ENCODE results near the gene USH1C.

Gene USH1C

GRCh38 chr11:17524221-17524620, 20.0 kb downstream of the USH1C start:
- no peak for DNase-seq

DNA sequence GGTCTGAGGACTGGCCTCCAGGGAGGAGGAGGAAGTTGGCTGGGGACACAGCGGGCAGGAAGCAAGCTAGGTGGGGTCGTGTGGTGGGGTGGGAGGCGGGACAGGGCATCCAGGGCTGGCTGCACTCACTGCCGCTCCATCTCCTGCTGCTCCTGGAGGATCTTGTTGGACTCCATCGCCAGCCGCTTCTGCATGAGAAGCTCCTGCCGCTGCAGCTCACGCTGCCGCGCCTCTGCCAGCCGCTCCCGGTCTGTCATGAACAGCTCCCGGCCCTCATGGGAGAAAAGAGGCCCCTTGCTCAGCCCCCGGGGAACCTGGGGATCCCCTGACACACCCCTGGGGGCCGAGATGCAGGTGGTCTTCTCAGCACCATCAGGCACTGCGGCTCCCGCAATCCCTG, 21.6 kb downstream of the USH1C start:
- DNase-seq = no peak

DNA sequence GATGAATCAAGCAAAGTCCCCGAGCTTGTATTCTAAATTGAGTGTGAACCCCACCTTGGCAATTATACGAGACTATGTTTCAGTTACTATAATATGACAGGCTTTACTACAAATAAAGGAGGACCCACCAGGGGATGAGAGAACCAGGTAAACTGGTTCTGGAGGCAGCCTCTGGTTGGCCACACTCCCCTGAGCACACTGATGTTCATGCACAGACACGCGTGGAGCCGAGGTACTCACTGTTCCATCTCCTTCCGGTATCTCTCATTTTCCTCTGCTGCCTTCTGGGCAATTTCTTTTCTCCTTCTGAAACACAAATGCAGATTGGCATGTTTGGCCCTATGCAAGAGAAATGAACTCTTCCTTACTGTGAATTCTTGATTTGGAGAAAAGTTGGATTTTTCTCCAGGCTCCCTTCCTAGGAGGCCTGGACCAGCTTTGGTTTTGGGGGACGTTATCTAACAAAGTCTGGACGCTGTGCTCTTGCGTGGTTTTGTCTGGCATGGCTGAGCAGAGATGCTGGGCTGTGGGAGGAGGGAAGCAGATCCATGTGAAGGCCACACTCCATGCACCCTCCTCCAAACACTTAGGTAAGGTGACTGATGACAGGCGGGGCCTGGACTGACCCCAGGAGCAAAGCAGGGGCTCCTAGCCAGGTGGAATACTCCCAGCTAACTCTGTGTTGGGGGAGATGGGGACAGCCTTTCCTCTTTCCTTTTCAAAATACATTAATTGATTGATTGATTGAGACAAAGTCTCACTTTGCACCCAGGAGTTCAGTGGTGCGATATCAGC, 22.9 kb downstream of the USH1C start:
- no peak for DNase-seq

DNA sequence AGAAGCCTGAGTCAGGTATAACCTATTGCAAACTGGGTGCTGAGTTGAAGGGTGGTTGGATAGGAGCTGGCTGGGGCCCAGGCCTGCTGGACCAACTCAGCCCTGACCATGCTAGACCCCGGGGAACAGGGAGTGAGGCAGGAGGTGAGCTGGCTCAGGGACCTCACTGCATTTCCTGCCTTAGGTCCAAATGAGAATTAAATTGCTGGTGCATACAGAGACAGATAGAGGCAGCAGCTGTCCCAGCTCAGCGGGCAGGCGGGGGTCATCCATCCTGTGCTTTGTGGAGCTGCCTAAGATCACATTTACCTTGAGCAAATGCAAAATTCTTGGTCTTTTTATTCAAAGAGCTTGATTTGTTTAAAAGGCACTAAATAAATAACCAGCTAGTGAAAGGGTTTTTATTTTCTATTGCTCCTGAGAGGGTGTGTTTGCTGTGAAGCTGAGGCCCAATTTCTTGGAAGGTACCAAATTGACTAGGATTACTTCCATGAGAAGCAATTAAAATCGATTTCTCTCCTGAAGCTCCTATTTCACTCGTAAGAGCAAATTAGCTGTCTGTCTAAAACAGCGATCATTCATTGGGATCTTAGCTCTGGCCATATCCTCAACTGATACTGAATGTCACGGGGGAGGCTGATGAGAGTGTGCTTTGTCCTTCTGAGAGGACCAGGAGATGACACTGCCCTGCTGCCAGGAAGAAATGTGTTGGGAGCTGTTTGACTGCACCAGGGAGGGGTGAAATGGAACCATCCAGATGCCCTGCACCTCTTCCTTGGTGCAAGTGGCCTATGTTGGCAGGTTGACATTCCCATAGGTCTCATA, 24.9 kb downstream of the USH1C start:
- no peak for DNase-seq

DNA sequence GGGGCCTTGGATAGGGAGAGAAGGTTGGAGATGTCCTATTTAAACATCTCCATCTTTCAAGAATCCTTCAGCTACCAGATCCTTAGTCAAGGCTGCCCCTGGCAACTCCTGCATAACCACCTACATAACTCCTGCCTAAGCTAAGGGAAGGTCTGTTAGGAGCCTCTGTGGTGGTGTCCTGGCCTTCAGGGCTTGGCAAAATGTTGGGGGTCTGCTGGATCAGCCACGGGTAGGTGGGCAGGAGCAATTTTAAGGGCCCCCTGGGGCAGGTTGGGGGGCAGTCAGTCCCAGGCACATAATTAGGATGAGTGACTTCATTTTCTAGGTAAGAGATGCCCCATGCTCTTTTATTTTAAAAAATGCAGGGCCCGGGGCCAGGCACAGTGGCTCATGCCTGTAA, 25.9 kb downstream of the USH1C start:
- DNase-seq = no peak

DNA sequence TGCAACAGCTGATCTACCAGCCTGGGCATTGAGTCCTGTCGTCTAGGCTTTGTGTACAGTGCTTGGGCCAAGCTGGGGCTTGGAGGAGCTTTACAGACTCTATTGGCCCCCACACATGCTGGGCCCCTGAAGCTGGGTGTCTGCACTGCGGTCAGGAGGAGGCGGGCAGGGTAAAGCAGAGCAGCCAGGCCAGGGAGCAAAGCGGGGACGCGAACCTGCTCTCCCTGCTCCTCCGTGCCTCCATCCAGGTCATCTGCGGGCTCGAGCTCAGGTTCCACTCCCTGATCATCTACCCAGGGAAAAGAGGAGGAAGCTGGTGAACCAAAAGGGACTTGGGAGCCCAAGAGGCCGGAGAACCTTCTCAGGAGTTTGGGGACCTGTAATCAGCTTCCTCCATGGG, 27.0 kb downstream of the USH1C start:
- no peak for DNase-seq

GRCh38 chr11:17516551-17517150, 27.6 kb downstream of the USH1C start:
- no peak for DNase-seq

- DNase-seq = no peak
Measured at GRCh38 chr11:17515443-17516176, 28.6 kb downstream of the USH1C start.

DNA sequence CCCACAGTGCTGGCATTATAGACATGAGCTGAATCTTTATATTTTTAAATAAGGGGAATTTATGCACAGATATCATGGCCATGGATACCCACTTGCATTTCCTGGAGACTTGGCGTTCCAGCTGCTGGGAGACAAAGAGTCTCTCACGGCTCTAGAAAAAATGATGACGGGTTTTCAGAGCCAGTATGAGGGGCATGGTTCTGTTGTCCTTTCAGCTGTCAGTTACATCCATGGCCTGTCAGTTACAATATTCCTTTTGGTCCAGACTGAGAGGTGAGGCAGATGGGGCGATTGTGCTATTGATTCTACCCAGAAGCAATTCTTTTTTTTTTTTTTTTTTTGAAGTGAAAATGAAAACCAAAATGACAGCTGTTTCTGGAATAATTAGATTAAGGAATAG, 29.7 kb downstream of the USH1C start:
- no peak for DNase-seq

DNA sequence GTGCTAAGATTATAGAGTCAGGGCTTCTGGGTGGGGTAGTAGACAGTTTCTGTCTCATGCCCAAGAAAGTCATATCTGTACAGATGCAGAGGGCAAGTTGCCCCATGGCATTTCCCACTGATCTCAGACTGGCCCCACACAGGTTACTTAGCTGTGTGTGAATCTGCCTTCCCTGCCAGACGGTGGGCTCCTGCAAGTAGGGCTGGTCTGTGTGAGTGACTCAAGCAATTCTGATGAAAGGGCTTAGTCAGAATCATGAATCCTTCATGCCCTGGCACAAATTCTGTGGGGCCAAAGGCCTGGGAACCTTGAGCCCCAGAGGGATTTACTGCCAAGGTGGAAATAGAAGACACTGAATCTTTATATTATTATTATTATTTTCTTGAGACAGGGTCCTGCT, 30.4 kb downstream of the USH1C start:
- no peak for DNase-seq

GRCh38 chr11:17512101-17512500, 32.1 kb downstream of the USH1C start:
- no peak for DNase-seq

DNA sequence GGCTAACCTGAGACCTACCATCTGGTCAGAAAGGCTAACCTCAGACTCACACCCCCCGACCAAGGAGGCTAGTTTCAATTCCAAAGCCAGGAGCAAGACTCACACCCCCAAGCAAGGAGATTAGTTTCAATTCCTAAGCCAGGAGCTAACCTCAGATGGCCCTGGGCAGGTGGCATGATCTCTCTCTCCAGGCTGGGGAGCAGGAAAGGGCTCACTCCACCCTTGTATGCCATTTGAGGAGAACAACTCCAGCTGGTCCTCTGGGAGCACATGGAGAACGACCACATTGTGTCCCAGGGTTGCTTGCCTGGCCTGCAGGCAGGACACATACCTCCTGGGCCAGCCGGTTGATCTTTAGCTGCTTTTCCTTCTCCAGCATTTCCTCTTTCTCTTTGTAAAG, 32.6 kb downstream of the USH1C start:
- no peak for DNase-seq

DNA sequence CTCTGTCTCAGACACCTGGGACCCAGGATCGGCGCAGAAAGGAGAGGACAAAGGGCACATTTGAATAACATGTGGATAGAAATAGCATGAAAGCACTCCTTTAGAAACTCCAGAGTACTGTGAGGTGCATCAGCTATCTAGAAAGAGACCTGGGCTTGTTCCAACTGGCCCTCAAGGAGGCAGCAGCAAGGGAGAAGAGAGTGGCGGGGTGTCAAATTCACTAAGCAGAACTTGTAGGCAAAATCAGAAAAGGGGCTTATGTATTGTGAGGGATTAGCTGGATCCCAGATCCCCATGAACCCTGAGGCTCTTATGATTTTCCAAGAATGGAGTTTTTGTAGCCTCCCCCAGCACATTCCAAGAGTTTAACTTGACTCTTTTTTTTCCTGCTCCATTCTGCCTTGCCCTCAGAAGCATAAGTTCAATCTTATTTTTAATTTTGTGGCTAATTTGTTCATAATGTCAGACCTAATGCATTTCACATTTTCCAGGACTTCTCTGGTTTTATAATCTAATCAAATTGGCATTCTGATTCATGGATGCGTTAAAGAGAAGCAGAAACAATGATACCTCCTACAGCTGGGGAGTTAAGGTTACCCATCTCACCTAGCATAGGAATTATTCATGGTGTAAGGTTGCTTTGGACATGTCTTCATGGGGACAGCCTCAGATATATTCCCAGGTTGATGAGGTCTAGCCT, 33.6 kb downstream of the USH1C start:
- no peak for DNase-seq

DNA sequence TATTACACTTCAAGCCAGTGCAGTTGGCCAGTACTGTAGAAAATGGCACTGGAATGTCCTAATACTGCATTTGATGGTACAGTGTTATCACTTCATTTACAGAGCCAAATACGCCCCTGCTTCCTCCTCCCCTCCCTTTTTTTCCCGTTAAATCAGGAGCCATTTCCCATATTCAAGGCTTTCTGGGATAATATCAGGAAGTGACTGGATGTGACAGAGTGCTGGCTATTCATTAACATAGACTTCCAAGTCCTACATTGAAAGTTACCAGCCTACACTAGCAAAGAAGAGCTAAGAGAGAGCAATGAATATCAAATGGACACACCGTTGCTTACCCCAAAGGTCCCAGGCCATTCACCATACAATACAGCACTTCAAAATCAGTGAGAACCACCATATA, 35.4 kb downstream of the USH1C start:
- DNase-seq = no peak

GRCh38 chr11:17508306-17508705, 35.9 kb downstream of the USH1C start:
- DNase-seq = no peak

DNA sequence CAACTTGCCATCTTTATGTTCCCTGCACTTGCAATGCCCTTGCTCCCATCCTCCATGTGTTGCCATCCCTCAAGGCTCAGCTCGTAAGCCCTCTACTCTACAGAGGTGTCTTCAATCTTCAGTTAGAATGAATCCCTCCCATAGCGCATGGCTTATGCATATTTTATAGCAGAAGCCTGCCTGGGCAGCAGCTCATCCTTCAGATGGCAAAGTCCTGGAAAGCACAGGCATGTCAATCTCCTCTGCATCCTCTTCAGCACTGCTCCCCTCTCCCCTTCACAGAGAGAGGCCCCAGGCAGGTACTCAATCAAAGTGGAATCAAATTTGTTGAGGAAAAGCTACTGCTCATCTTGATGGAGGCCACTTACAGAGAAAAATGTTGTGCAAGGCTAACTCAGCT, 36.4 kb downstream of the USH1C start:
- no peak for DNase-seq

DNA sequence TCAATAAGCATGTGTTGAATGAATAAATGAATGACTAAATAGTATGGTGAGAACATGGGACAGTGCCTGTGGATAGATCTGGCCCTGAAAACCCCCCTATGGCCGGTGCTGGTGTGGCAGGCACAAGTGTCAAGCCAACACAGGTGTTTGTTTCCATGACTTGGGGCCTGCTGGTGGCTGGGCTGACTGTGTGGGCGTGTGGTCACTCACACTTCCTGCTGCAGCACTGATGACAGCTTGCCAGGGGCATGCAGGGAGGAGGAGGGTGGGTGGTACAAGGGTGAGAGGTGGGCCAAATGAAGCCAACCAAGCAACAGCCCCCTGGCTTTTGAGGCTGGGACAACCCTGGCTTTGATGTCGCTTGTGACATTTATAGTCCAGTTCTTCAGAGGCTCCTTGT, 37.3 kb downstream of the USH1C start:
- no peak for DNase-seq

DNA sequence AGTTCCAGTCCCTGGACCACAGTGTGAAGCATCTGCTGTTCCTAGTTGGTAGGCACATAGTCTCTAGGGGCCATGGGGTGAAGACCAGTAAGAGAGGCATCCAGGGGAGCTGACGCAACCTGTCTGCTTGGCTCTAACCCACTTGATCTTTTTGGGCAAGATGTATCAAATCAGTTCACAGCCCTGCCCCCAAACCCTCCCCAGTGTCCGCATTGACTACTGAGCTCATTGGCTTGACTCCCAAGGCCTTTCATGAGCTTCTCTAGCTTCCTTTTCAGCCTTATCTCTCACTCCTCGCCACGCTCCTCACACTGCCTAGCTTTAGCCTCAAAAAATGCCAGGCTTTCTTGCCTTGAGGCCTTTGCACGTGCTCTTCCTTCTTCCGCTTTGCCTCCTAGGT, 37.9 kb downstream of the USH1C start:
- no peak for DNase-seq

DNA sequence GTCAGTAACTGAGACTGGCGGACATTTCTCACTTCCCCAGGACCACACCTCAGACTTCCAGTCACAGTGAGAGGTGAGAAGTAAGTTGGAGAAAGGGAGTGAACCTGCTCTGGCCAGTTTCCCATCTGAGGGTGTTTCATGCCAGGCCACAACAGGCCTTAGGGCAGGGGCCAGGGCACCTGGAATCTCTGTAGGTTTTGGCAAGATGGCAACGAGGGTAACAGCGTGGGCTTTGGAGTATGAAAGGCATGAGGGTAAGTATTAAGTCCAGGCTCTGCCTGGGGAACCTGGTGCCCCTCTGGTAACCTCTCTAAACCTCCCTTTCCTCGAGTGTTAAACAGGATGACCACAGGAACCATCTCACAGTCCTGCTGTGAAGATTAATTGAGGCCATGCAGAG, 39.1 kb downstream of the USH1C start:
- no peak for DNase-seq

GRCh38 chr11:17504330-17505107, 39.7 kb downstream of the USH1C start:
- DNase-seq = peak; percentile 82

- no peak for DNase-seq
Measured at GRCh38 chr11:17502630-17503029, 41.6 kb downstream of the USH1C start.

GRCh38 chr11:17500673-17501072, 43.5 kb downstream of the USH1C start:
- DNase-seq = no peak
